Mammary epithelial cell (primary cell): Measurements from ENCODE around the gene PLD1.

Experiments
- CTCF ChIP-seq, 2 donors: IDR thresholded peaks in 1 of 2; conservative IDR thresholded peaks in 1 of 2; 2 replicates each; pipeline ENCODE4 v1.5.1; 2011 to 2012; ENCODE audit warnings: inconsistent platforms in 2 of 2, low read length in 2 of 2, mild to moderate bottlenecking in 2 of 2, control low read depth in 1 of 2, low read depth in 1 of 2; ENCODE audit not compliant: insufficient read depth in 1 of 2; ENCODE audit errors: extremely low read depth in 1 of 2
- EZH2 ChIP-seq: IDR thresholded peaks from 2 replicates; pipeline ENCODE4 v1.6.1; 2012; ENCODE audit warnings: low read length, inconsistent platforms, borderline replicate concordance

GRCh38 chr3:171850320-171850959 is 40.2 kb upstream of the PLD1 start:
- TF ChIP-seq CTCF (conservative IDR thresholded peaks at IDR 0.05 in 1 of 2, IDR thresholded peaks at IDR 0.05 in 1 of 2; ENCODE audit: extremely low read depth in 1 of 2, insufficient read depth in 1 of 2, low read depth in 1 of 2, low read length in 2 of 2) = no peak
- no peak for TF ChIP-seq EZH2
